Neural crest cell (in vitro differentiated cells): Measurements from ENCODE around the gene RCCD1. TPM values are rescaled to one million over a fixed set of nuclear protein-coding genes. Genes with fewer than 3 reads are reported as not detected.

Experiments used
- DNase-seq: peaks from one replicate; pipeline ENCODE4 v3.0.0; 2021; ENCODE audit warnings: low read depth, mixed read lengths, low spot score
- H3K27ac Mint-ChIP-seq: one replicate; pipeline ENCODE4 v1.8.0; 2021; ENCODE audit warnings: mild to moderate bottlenecking, mixed read lengths; ENCODE audit not compliant: unreplicated experiment
- H3K27me3 Mint-ChIP-seq: 2 replicates; pipeline ENCODE4 v1.8.0; 2021; ENCODE audit warnings: low read depth, mild to moderate bottlenecking, mixed read lengths
- H3K36me3 Mint-ChIP-seq: 2 replicates; pipeline ENCODE4 v1.8.0; 2021; ENCODE audit warnings: low read depth, mild to moderate bottlenecking, mixed read lengths
- H3K4me1 Mint-ChIP-seq: 2 replicates; pipeline ENCODE4 v1.8.0; 2021; ENCODE audit warnings: mixed read lengths
- H3K4me3 Mint-ChIP-seq: one replicate; pipeline ENCODE4 v1.8.0; 2021; ENCODE audit warnings: mild to moderate bottlenecking, mixed read lengths
- H3K9me3 Mint-ChIP-seq: 2 replicates; pipeline ENCODE4 v1.8.0; 2021; ENCODE audit warnings: mixed read lengths
- total RNA-seq: library from RNA; stranded (reverse); gene quantifications from 2 replicates; pipeline ENCODE4 v1.2.1, GENCODE V29; 2021
- TF ChIP-seq, protein P1 (sequence below): fragments of 200-600 bp; sonication (generic); conservative IDR thresholded peaks from 2 replicates; pipeline ENCODE4 v1.5.0; 2021; ENCODE audit warnings: antibody characterized with exemption, mild to moderate bottlenecking

The RCCD1 gene
- total RNA-seq, 1 donor from 2014 or later = 20.9 TPM

DNA sequence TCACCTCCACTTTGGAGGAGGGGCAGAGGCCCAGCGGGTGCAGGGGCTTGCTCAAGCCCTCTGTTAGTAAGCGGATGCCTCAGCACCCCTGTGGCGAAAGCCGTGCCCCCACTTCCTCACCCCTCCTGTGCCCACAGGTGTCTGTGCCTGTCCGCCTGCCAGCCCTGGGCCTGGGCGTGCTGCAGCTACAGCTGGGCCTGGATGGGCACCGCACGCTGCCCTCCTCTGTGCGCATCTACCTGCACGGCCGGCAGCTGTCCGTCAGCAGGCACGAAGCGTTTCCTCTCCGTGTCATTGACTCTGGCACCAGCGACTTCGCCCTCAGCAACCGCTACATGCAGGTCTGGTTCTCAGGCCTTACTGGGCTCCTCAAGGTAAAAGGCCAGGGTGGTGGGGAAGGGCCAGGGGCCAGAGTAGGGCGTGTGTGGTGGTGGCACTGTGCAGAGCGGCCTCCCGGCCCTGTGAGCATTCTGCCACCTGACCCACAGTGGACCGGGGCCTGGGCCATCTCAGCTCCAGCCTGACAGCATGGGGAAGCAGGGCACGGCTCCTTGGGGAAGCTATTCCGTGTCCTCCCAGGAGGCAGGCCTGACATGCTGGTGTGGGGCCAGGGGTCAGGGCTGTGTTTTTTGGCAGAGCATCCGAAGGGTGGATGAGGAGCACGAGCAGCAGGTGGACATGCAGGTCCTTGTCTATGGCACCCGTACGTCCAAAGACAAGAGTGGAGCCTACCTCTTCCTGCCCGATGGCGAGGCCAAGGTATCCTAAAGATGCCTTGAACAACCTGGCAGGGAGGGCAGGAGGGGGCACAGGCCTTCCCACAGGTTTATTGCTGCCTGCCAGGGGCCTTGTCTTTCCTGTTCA lies 42.5 kb upstream of the RCCD1 start:
- TF ChIP-seq, protein P1, sequence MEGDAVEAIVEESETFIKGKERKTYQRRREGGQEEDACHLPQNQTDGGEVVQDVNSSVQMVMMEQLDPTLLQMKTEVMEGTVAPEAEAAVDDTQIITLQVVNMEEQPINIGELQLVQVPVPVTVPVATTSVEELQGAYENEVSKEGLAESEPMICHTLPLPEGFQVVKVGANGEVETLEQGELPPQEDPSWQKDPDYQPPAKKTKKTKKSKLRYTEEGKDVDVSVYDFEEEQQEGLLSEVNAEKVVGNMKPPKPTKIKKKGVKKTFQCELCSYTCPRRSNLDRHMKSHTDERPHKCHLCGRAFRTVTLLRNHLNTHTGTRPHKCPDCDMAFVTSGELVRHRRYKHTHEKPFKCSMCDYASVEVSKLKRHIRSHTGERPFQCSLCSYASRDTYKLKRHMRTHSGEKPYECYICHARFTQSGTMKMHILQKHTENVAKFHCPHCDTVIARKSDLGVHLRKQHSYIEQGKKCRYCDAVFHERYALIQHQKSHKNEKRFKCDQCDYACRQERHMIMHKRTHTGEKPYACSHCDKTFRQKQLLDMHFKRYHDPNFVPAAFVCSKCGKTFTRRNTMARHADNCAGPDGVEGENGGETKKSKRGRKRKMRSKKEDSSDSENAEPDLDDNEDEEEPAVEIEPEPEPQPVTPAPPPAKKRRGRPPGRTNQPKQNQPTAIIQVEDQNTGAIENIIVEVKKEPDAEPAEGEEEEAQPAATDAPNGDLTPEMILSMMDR = no peak
- no peaks in the 10 kb centered on the region for H3K9me3 Mint-ChIP-seq
- no peak overlapping the region for H3K4me3 Mint-ChIP-seq
- H3K36me3 Mint-ChIP-seq = peaks cover 2% of the 10 kb centered on the region
- no peaks in the 10 kb centered on the region for H3K4me1 Mint-ChIP-seq
- H3K27ac Mint-ChIP-seq = no peak overlapping the region
- DNase-seq = no peak
- no peaks in the 10 kb centered on the region for H3K27me3 Mint-ChIP-seq

DNA sequence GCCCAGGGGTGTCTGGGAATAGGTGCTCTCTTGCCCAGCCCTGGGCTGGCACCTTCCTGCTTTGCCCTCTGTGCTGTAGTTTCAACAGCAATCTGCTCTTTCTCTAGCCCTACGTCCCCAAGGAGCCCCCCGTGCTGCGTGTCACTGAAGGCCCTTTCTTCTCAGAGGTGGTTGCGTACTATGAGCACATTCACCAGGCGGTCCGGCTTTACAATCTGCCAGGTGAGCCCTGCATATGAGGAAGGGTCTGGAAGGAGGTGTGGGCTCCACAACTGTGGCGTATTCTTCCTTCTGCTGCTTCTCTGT lies 42.0 kb upstream of the RCCD1 start:
- no peak for DNase-seq
- Mint-ChIP-seq H3K9me3 (no peaks in the 10 kb centered on the region), H3K36me3 (peaks cover 2% of the 10 kb centered on the region), H3K4me3 (no peak overlapping the region), H3K27ac (no peak overlapping the region), H3K27me3 (no peaks in the 10 kb centered on the region), H3K4me1 (no peaks in the 10 kb centered on the region)
- TF ChIP-seq, protein P1 = no peak

- Mint-ChIP-seq H3K27me3 (no peaks in the 10 kb centered on the region), H3K36me3 (peaks cover 2% of the 10 kb centered on the region), H3K4me3 (no peak overlapping the region), H3K4me1 (no peaks in the 10 kb centered on the region), H3K9me3 (no peaks in the 10 kb centered on the region), H3K27ac (no peak overlapping the region)
- TF ChIP-seq, protein P1 = no peak
- no peak for DNase-seq
Observed at GRCh38 chr15:90913398-90913944, 41.2 kb upstream of the RCCD1 start.

- no peak for DNase-seq
- TF ChIP-seq, protein P1 = no peak
- Mint-ChIP-seq H3K9me3 (no peaks in the 10 kb centered on the region), H3K4me1 (no peaks in the 10 kb centered on the region), H3K4me3 (no peak overlapping the region), H3K27ac (no peak overlapping the region), H3K36me3 (peaks cover 2% of the 10 kb centered on the region), H3K27me3 (no peaks in the 10 kb centered on the region)
Observed at GRCh38 chr15:90914305-90915080, 40.2 kb upstream of the RCCD1 start.

- H3K4me3 Mint-ChIP-seq = no peak overlapping the region
- no peaks in the 10 kb centered on the region for H3K27me3 Mint-ChIP-seq
- H3K36me3 Mint-ChIP-seq = peaks cover 6% of the 10 kb centered on the region
- no peaks in the 10 kb centered on the region for H3K4me1 Mint-ChIP-seq
- TF ChIP-seq, protein P1 = no peak
- no peaks in the 10 kb centered on the region for H3K9me3 Mint-ChIP-seq
- H3K27ac Mint-ChIP-seq = no peak overlapping the region
- no peak for DNase-seq
Observed at GRCh38 chr15:90915216-90915807, 39.4 kb upstream of the RCCD1 start.
